Aorta (tissue), 5 donors: ENCODE data around the gene PTPRA. TPM values are rescaled to one million over a fixed set of nuclear protein-coding genes. Genes with fewer than 3 reads are reported as not detected.

Experiments used
- ATAC-seq: fragments of 200-7000 bp; cut with Tn5 transposase; one replicate; pipeline ENCODE4 v1.9.1; 2022; ENCODE audit warnings: moderate library complexity; ENCODE audit not compliant: low FRiP score
- DNase-seq, 2 donors: peaks; one replicate each; pipeline ENCODE4 v3.0.0-alpha.2; 2020
- H3K27ac ChIP-seq, 2 donors: one replicate each; pipeline ENCODE4 v1.5.1; 2013; ENCODE audit warnings: low read length in 2 of 2, mild to moderate bottlenecking in 2 of 2, moderate library complexity in 2 of 2, control low read depth in 1 of 2, inconsistent platforms in 1 of 2, low read depth in 1 of 2
- H3K27me3 ChIP-seq, 2 donors: one replicate each; pipeline ENCODE4 v1.6.1; 2013; ENCODE audit warnings: control low read depth in 1 of 2, low read length in 1 of 2, mild to moderate bottlenecking in 1 of 2, moderate library complexity in 1 of 2; ENCODE audit not compliant: insufficient read depth in 2 of 2, control insufficient read depth in 1 of 2
- H3K36me3 ChIP-seq, 2 donors: one replicate each; pipeline ENCODE4 v1.6.1; 2013; ENCODE audit warnings: control low read depth in 1 of 2, low read length in 1 of 2, mild to moderate bottlenecking in 1 of 2; ENCODE audit not compliant: insufficient read depth in 2 of 2, control insufficient read depth in 1 of 2
- H3K4me1 ChIP-seq, 2 donors: one replicate each; pipeline ENCODE4 v1.6.1; 2013; ENCODE audit warnings: low read length in 2 of 2, control low read depth in 1 of 2, mild to moderate bottlenecking in 1 of 2, moderate library complexity in 1 of 2; ENCODE audit not compliant: insufficient read depth in 2 of 2, control insufficient read depth in 1 of 2
- H3K4me3 ChIP-seq, 2 donors: one replicate each; pipeline ENCODE4 v1.5.1; 2013; ENCODE audit warnings: low read length in 2 of 2, control low read depth in 1 of 2, mild to moderate bottlenecking in 1 of 2
- H3K9me3 ChIP-seq: one replicate; pipeline ENCODE4 v1.6.1; 2013; ENCODE audit warnings: mild to moderate bottlenecking, low read length; ENCODE audit not compliant: control insufficient read depth
- WGBS, 2 donors: extraction: QIAGEN DNeasy Blood & Tissue Kit; methylation state at CpG; one replicate each; pipeline ENCODE4 v1.1.7; 2013; 5-methylcytosine and 5-hydroxymethylcytosine counted together
- intact Hi-C, 2 donors: fragments of 100-400 bp; cut with DNase I; formaldehyde crosslinking; loops; one replicate each; pipeline versions ENCODE4 v1.14.2 to v1.15.0; 2022
- polyA plus RNA-seq, 2 donors: library from polyadenylated mRNA; stranded (reverse); fragments of 200-250 nt; gene quantifications; one replicate each; pipeline ENCODE4 v1.2.3, GENCODE V29; 2013
- total RNA-seq, 2 donors: library from RNA; stranded (reverse); fragmentation: NEBNext Ultra II Directional; extraction: Animal tissue kit (Norgen Biotek cat#: 25700); gene quantifications; one replicate each; pipeline ENCODE4 v1.2.1, GENCODE V29; 2021
- donor health status: healthy with polysubstance abuse.
- donor health status: Bipolar disorder and iron deficiency.
- donor health status: DM: no; HTN: no; CAD: no.
- donor health status: DM: no; HTN: no; CAD: no.
- donor health status: DM: yes; HTN: yes; CAD: no.

PTPRA gene
- total and polyA plus RNA-seq, 4 donors: 15.9 to 69.7 (median 49.4) TPM

GRCh38 chr20:3085571-3086072 is 212.3 kb downstream of the PTPRA start:
- no peaks in the 10 kb centered on the region for H3K27me3 ChIP-seq
- H3K27ac ChIP-seq: no peak overlapping the region
- 96 to 99% methylated on average over 8 of the region's 8 CpGs for WGBS, 2 donors
- ATAC-seq (no peak), DNase-seq (no peak)
- H3K4me1 ChIP-seq: no peaks in the 10 kb centered on the region
- H3K4me3 ChIP-seq: no peak overlapping the region
- intact Hi-C loops: no loop called here
- H3K36me3 ChIP-seq: no peaks in the 10 kb centered on the region
- no peaks in the 10 kb centered on the region for H3K9me3 ChIP-seq

- Histone ChIP-seq H3K36me3 (no peaks in the 10 kb centered on the region), H3K4me3 (no peak overlapping the region), H3K4me1 (no peaks in the 10 kb centered on the region), H3K9me3 (no peaks in the 10 kb centered on the region), H3K27ac (no peak overlapping the region), H3K27me3 (no peaks in the 10 kb centered on the region)
- no peak for ATAC-seq
- intact Hi-C loops: no loop called here
- WGBS, 2 donors: 79 to 81% methylated on average over 7 of the region's 7 CpGs
- DNase-seq: no peak
Observed at GRCh38 chr20:3088031-3088430, 214.8 kb downstream of the PTPRA start.

Other genes starting within 250 kb of the PTPRA start
- 10 to 100 TPM; 81.6 to 88.3 TPM for gene NOP56, start 220.8 kb upstream of the PTPRA start, total RNA-seq
- gene NOP56, start 220.8 kb upstream of the PTPRA start, polyA plus RNA-seq: 100 to 1,000 TPM in 1 of 2 donors, 10 to 100 TPM in 1; 46.8 to 138 TPM
- 10 to 100 TPM; 51.4 to 63.1 TPM for gene IDH3B, start 209.3 kb upstream of the PTPRA start, total RNA-seq
- 100 to 1,000 TPM in 1 of 2 donors, 10 to 100 TPM in 1; 55.3 to 104 TPM for gene IDH3B, start 209.3 kb upstream of the PTPRA start, polyA plus RNA-seq
- 10 to 100 TPM; 16.7 to 19.9 TPM for gene EBF4, start 180.7 kb upstream of the PTPRA start, total RNA-seq
- 10 to 100 TPM; 10.8 to 30.3 TPM for gene EBF4, start 180.7 kb upstream of the PTPRA start, polyA plus RNA-seq
- gene CPXM1, start 72.9 kb upstream of the PTPRA start, total RNA-seq: 1 to 10 TPM; 3.4 to 3.7 TPM
- under 1 TPM in 1 of 2 donors, not detected in 1; 0.23 TPM for gene CPXM1, start 72.9 kb upstream of the PTPRA start, polyA plus RNA-seq
- gene C20orf141, start 58.5 kb upstream of the PTPRA start, total RNA-seq: not detected
- not detected for gene C20orf141, start 58.5 kb upstream of the PTPRA start, polyA plus RNA-seq
- not detected for gene TMEM239, start 57.1 kb upstream of the PTPRA start, total RNA-seq
- not detected for gene TMEM239, start 57.1 kb upstream of the PTPRA start, polyA plus RNA-seq
- 10 to 100 TPM; 28.4 to 50.7 TPM for gene PCED1A, start 32.8 kb upstream of the PTPRA start, total RNA-seq
- 100 to 1,000 TPM in 1 of 2 donors, 10 to 100 TPM in 1; 19.2 to 178 TPM for gene PCED1A, start 32.8 kb upstream of the PTPRA start, polyA plus RNA-seq
- gene VPS16, start 32.7 kb upstream of the PTPRA start, total RNA-seq: 10 to 100 TPM; 29.5 to 51.2 TPM
- gene VPS16, start 32.7 kb upstream of the PTPRA start, polyA plus RNA-seq: 100 to 1,000 TPM in 1 of 2 donors, 1 to 10 TPM in 1; 9.1 to 102 TPM
- gene GNRH2, start 170.1 kb downstream of the PTPRA start, total RNA-seq: under 1 TPM in 1 of 2 donors, not detected in 1; 0.49 TPM
- under 1 TPM in 1 of 2 donors, not detected in 1; 0.69 TPM for gene GNRH2, start 170.1 kb downstream of the PTPRA start, polyA plus RNA-seq
- 10 to 100 TPM; 19.6 to 23.5 TPM for gene MRPS26, start 172.6 kb downstream of the PTPRA start, total RNA-seq
- gene MRPS26, start 172.6 kb downstream of the PTPRA start, polyA plus RNA-seq: 10 to 100 TPM; 34.8 to 50.5 TPM
- gene OXT, start 198.1 kb downstream of the PTPRA start, total RNA-seq: not detected
- gene OXT, start 198.1 kb downstream of the PTPRA start, polyA plus RNA-seq: 1 to 10 TPM; 2.2 to 6.3 TPM
- not detected for gene AVP, start 211.2 kb downstream of the PTPRA start, total RNA-seq
- gene AVP, start 211.2 kb downstream of the PTPRA start, polyA plus RNA-seq: not detected